ENCODE data around the gene CCDC92. TPM values are rescaled to one million over a fixed set of nuclear protein-coding genes. Genes with fewer than 3 reads are reported as not detected.

CCDC92 gene
- total and polyA plus RNA-seq, 3 donors from 2014 or later = 63.6 to 140 (median 79.1) TPM

GRCh38 chr12:123891011-123891410 lies 81.6 kb downstream of the CCDC92 start:
- Histone ChIP-seq H3K9me3 (no peaks in the 10 kb centered on the region), H3K36me3 (ENCODE audit: low read depth, missing control alignments) (no peaks in the 10 kb centered on the region), H3K4me3 (no peak overlapping the region), H3K27ac (no peak overlapping the region), H3K4me1 (no peaks in the 10 kb centered on the region), H3K27me3 (no peaks in the 10 kb centered on the region)
- 90 to 92% methylated on average over 7 of the region's 7 CpGs for WGBS, 2 donors
- no peak for TF ChIP-seq POLR2A (IDR thresholded peaks at IDR 0.05)
- no peak for TF ChIP-seq CTCF (IDR thresholded peaks at IDR 0.05)
- intact Hi-C loops (cut with DNase I; ENCODE audit: low total_unique reads) = no loop called here
- DNase-seq = no peak

DNA sequence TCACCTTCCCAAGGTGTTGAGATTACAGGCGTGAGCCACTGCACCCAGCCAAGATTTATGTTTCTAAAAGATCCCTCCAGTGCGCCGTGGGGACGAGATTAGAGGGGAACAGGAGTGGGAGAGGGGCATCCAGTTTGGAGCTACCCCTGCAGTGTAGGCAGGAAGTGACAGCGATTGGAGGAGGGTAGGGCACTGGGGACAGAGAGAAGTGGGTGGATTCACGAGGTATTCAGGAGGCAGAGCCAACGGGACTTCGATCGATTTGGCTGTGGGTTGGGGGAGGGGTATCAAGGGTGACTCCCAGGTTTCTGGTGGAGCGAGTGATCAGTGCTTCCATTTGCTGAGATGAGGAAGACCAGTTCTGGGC lies 82.1 kb downstream of the CCDC92 start:
- 64 to 73% methylated on average over 10 of the region's 10 CpGs for WGBS, 2 donors
- intact Hi-C loops (cut with DNase I; ENCODE audit: low total_unique reads) = no loop called here
- no peak overlapping the region for H3K4me3 ChIP-seq

GRCh38 chr12:123889848-123890535 lies 82.6 kb downstream of the CCDC92 start:
- intact Hi-C loops (cut with DNase I; ENCODE audit: low total_unique reads) = no loop called here
- TF ChIP-seq CTCF (IDR thresholded peaks at IDR 0.05) (no peak), POLR2A (IDR thresholded peaks at IDR 0.05) (no peak)
- WGBS, 2 donors = 92 to 96% methylated on average over 12 of the region's 12 CpGs
- Histone ChIP-seq H3K27ac (no peak overlapping the region), H3K9me3 (no peaks in the 10 kb centered on the region), H3K4me1 (no peaks in the 10 kb centered on the region), H3K27me3 (no peaks in the 10 kb centered on the region), H3K4me3 (no peak overlapping the region), H3K36me3 (ENCODE audit: low read depth, missing control alignments) (no peaks in the 10 kb centered on the region)
- DNase-seq = no peak

More for the DNA sequence above, 82.1 kb downstream of the CCDC92 start:
- no peaks in the 10 kb centered on the region for H3K36me3 ChIP-seq (ENCODE audit: low read depth, missing control alignments)
- TF ChIP-seq POLR2A (IDR thresholded peaks at IDR 0.05) (no peak), CTCF (IDR thresholded peaks at IDR 0.05) (no peak)
- H3K27ac ChIP-seq = no peak overlapping the region
- no peaks in the 10 kb centered on the region for H3K4me1 ChIP-seq
- no peak for DNase-seq
- H3K9me3 ChIP-seq = no peaks in the 10 kb centered on the region
- H3K27me3 ChIP-seq = no peaks in the 10 kb centered on the region

GRCh38 chr12:123888989-123889388 lies 83.6 kb downstream of the CCDC92 start:
- no peaks in the 10 kb centered on the region for H3K27me3 ChIP-seq
- TF ChIP-seq POLR2A (IDR thresholded peaks at IDR 0.05) = no peak
- no peak for TF ChIP-seq CTCF (IDR thresholded peaks at IDR 0.05)
- no peak for DNase-seq
- intact Hi-C loops (cut with DNase I; ENCODE audit: low total_unique reads) = no loop called here
- H3K9me3 ChIP-seq = no peaks in the 10 kb centered on the region
- H3K4me3 ChIP-seq = no peak overlapping the region
- no peaks in the 10 kb centered on the region for H3K4me1 ChIP-seq
- 81 to 87% methylated on average over 12 of the region's 12 CpGs for WGBS, 2 donors
- H3K36me3 ChIP-seq (ENCODE audit: low read depth, missing control alignments) = no peaks in the 10 kb centered on the region
- no peak overlapping the region for H3K27ac ChIP-seq

Measured in testis (tissue), 3 donors.